GM12878 (cell line): ENCODE measurements around the gene SCUBE3.

Source experiments
- CHD2 ChIP-seq: IDR thresholded peaks from 2 replicates; pipeline ENCODE4 v1.6.1; 2011; ENCODE audit warnings: low read depth, low read length, improper control_type of control experiment, borderline replicate concordance
- NFYA ChIP-seq: IDR thresholded peaks from 2 replicates; pipeline ENCODE4 v1.6.1; 2011; ENCODE audit warnings: low read depth, mild to moderate bottlenecking, low read length, improper control_type of control experiment, borderline replicate concordance
- TF ChIP-seq, protein P1 (sequence below), 3 experiments: IDR thresholded peaks in 2 of 3; conservative IDR thresholded peaks in 1 of 3; 2 replicates each; pipeline ENCODE4 v1.5.1; 2011; ENCODE audit warnings: low read depth in 3 of 3, low read length in 3 of 3, mild to moderate bottlenecking in 3 of 3, control low read depth in 2 of 3, moderate library complexity in 2 of 3, inconsistent platforms in 1 of 3, mixed read lengths in 1 of 3; ENCODE audit not compliant: control insufficient read depth in 2 of 3, insufficient read depth in 1 of 3; ENCODE audit errors: extremely low read depth in 1 of 3

DNA sequence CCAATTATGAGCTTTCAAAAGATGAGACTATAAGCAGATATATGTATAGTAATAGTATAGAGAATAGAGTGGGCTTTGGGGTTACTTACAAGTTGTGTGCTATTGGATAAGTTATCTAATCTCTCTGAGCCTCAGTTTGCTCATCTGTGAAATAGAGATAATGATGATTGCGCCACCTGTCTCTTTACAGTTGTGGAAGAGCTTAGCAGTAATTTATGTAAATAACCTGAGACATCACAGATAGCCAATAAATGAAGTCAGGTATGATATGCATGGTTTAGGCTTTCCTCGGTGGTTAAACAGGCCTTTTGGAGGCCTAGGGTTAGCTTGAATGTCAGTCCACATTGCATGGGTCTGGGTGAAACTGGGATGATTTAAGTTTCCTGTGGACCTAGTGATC, 29.8 kb upstream of the SCUBE3 start:
- TF ChIP-seq, protein P1, sequence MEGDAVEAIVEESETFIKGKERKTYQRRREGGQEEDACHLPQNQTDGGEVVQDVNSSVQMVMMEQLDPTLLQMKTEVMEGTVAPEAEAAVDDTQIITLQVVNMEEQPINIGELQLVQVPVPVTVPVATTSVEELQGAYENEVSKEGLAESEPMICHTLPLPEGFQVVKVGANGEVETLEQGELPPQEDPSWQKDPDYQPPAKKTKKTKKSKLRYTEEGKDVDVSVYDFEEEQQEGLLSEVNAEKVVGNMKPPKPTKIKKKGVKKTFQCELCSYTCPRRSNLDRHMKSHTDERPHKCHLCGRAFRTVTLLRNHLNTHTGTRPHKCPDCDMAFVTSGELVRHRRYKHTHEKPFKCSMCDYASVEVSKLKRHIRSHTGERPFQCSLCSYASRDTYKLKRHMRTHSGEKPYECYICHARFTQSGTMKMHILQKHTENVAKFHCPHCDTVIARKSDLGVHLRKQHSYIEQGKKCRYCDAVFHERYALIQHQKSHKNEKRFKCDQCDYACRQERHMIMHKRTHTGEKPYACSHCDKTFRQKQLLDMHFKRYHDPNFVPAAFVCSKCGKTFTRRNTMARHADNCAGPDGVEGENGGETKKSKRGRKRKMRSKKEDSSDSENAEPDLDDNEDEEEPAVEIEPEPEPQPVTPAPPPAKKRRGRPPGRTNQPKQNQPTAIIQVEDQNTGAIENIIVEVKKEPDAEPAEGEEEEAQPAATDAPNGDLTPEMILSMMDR (IDR thresholded peaks at IDR 0.05 in 2 of 3, conservative IDR thresholded peaks at IDR 0.05 in 1 of 3; ENCODE audit: control insufficient read depth in 2 of 3, extremely low read depth in 1 of 3, insufficient read depth in 1 of 3, low read depth in 3 of 3, low read length in 3 of 3): no peak
- TF ChIP-seq CHD2 (no peak), NFYA (no peak)
